GM18873 (cell line): ENCODE results near the gene SYCP2L.
A peak's percentile ranks its signal among the peaks of the same experiment; 100 is the strongest.
"Not testable (repeated sequence)": the region's sequence is repeated elsewhere in the genome, so short reads cannot be mapped to it uniquely, and the experiment has no call there.

Experiments used
- ATAC-seq: cut with Tn5 transposase; IDR thresholded peaks from one replicate; pipeline ENCODE4 v1.9.1; 2021; ENCODE audit warnings: mild to moderate bottlenecking, moderate library complexity, moderate number of reproducible peaks; ENCODE audit not compliant: unreplicated experiment, low FRiP score

The SYCP2L gene

GRCh38 chr6:10886691-10887502 is at the start of gene SYCP2L:
Gene SYCP2L (plus strand): TSS chr6:10887052. CDS start chr6:10887127, 75 bp downstream.
- no peak for ATAC-seq

DNA sequence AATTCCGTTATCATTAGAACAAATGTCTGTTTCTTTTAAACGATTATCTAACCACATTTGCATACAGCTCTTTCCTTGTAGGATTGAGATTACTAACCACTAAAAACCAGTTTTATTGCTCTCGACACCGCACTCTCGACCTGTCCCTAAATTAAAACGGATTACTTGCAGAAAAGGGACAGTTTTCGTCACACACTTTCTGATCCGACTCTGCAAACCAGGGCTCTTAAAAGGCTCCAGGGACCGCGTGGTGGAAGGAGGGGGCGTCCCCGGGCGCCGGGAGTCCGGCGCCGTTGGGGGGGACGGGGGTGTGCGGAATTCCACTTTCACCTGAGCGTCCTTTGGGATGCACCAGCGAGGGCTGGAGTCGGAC is 49.2 kb upstream of the SYCP2L start:
- ATAC-seq: no peak

DNA sequence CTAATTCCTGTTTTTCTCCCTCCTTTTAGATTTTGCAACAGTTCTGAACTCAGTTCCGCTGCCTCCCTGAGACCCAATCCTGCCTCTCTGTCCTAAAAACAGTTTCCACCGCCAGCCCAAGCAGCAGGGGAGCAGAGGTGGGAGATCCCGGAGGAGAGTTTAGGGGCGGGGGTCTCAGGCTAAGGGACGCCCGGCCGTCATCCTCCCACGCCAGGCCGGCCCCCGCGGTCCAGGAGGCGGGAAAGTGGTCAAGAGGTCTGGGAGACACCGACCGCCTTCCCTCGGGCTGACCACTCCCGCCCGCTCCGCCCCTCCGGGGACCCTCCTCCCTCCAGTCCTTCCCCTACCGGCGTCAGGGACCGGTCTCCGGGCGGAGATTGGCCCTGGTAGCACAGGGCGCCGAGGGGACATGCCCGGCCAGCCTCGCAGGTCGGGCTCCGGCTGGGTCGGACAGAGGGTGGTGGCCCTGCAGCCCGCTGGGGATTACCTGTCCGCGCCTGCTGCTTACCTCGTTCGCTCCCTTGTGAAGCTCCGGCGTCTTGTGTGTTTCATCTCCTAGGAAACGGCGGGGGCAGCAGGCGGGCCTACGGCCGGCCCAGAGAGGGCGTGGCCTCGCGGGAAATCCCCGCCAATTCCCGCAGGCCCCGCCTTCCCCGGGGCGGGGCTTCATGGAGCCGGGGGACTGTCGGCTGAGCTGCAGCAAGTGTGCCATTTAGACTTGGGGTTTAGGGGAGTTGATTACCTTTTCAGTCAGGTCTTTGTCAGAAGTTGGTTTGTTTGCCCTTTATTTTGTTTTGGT is 48.7 kb upstream of the SYCP2L start, which contains the start of gene MAK:
TSS of gene MAK (minus strand) at position 545 of the 799 bp plus-strand sequence. CDS start 7,891 bp downstream, outside the sequence.
- peak; percentile 54 for ATAC-seq

GRCh38 chr6:10838794-10839333 is 48.0 kb upstream of the SYCP2L start:
- ATAC-seq: peak; percentile 73

- ATAC-seq: no peak
Measured at GRCh38 chr6:10843554-10843953, 43.3 kb upstream of the SYCP2L start.

- no peak for ATAC-seq
Measured at GRCh38 chr6:10847684-10848083, 39.2 kb upstream of the SYCP2L start.

DNA sequence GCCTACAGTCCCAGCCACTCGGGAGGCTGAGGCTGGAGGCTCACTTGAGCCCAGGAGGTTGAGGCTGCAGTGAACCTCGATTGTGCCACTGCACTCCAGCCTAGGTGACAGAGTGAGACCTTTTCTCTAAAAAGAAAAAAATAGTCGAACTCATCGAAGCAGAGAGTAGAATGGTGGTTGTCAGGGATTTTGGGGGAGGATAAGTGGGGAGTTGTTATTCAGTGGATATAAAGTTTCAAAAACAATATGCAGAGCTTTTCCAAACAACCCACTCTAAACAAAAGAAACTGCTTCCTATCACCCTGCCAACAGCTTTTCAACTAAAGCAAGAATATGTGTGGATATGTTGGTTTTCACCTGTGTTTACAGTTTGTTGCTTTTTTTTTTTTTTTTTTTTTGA is 37.0 kb upstream of the SYCP2L start:
- ATAC-seq: no peak

DNA sequence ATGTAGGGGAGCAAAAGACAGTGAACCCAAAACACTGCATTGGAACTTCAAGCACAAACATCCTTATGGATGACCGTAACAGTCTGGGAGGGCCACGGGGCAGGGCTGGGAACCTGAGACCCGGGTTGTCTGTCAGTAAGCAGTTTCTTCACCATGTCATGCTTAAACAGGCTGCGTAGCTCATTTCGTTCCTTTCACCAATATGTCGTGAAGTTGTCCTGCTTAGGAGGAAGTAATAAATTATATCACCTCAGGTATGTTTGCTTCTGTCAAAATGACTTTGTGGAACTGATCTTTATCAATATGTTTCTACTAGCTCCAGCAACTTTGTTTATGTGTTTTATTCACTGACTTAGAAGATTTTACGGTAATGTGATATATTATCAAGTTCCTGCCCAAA is 36.1 kb upstream of the SYCP2L start:
- ATAC-seq: no peak

- no peak for ATAC-seq
Measured at GRCh38 chr6:10852361-10852960, 34.4 kb upstream of the SYCP2L start.

DNA sequence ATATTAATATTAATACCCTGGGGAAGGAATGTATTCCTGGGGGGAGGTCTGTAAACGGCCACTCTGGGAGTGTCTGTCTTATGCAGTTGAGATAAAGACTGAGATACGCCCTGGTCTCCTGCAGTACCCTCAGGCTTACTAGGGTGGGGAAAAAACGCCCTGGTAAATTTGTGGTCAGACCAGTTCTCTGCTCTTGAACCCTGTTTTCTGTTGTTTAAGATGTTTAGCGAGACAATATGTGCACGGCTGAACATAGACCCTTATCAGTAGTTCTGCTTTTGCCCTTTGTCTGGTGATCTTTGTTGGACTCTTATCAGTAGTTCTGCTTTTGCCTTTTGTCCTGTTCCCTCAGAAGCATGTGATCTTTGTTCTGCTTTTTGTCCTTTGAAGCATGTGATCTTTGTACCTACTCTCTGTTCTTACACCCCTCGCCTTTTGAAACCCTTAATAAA is 33.0 kb upstream of the SYCP2L start:
- not testable (repeated sequence) for ATAC-seq

DNA sequence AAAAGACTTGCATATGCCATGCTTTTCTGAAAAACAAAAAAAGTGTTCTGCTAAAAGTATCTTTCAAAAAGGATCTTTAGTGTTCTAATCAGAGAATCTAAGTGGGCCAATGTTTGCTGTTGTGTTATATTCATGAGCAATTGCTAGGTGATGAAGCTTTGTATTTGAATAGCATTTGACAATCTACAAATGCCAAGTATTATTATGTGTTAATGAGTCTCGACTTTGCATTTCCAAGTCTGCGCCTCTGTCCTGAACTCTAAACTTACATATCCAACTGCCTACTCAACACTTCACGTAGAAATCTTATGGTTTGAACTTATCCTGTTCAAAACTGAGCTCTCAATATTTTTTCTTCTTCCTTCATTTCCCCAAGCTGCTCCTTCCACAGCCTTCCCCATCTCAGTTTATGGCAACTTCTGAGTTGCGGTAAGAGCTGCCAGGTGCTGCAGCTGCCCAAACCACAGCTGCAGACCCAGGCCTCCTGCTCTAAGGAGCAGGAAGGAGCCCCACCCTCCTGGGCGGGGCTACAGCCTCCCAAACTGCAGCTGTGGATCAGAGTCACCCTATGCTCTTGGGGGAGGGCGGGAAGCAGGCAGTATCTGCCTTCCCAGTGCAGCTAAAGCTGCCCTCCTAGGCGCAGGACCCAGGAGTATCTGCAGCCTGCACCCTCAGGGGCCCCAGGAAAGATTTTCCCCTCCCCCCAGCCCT is 31.8 kb upstream of the SYCP2L start:
- ATAC-seq: no peak

GRCh38 chr6:10857259-10857658 is 29.6 kb upstream of the SYCP2L start:
- no peak for ATAC-seq

DNA sequence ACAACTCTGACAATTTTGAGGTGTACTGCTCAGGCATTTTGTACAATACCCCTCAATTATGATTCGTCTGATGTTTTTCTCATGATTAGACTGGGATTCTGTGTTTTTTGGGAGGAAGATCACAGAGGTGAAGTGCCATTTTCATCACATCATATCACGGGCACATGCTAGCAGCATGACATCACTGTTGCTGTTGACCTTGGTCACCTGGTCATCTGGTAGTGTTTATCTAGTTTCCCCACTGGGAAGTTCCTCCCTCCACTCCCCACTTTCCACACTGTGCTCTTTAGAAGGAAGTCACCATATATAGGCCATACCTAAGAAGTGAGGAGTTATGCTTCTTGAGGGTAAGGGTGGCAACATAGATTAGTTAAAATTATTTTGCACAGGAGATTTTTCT is 25.8 kb upstream of the SYCP2L start:
- no peak for ATAC-seq

GRCh38 chr6:10862361-10862760 is 24.5 kb upstream of the SYCP2L start:
- ATAC-seq: no peak

DNA sequence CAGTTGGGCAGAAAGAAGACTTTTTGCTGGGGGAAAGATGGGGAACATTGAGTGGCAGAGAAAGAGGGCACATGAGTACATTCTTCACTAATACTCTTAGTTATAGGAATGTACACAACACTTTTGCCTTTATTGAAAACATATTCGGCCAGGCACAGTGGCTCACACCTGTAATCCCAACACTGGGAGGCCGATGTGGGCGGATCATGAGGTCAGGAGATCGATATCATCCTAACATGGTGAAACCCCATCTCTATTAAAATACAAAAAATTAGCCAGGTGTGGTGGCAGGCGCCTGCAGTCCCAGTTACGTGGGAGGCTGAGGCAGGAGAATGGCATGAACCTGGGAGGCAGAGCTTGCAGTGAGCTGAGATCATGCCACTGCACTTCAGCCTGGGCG is 23.8 kb upstream of the SYCP2L start:
- not testable (repeated sequence) for ATAC-seq

DNA sequence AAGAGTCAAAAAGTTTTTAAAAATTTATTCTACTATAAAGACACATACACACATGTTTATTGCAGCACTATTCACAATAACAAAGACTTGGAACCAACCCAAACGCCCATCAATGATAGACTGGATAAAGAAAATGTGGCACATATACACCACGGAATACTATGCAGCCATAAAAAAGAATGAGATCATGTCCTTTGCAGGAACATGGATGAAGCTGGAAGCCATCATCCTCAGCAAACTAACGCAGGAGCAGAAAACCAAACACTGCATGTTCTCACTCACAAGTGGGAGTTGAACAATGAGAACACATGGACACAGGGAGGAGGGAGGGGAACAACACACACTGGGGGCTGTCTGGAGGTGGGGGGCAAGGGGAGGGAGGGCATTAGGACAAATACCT is 20.1 kb upstream of the SYCP2L start:
- not testable (repeated sequence) for ATAC-seq

DNA sequence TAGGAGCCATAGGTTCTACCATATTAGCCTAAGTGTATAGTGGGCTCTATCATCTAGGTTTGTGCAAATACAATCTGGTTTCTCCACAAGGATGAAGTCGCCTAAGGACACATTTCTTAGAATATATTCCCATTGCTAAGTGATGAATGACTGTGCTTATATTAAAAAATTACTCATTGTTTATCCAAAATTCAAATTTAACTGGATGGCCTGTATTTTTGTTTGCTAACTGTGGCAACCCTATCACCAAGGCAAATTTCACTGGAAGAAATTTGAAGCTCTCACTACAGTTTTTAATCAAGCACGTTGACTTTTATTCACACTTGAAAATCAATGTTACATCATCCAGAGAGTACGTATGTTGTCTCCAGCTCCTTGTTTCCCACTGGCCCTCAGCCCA is 18.9 kb upstream of the SYCP2L start:
- no peak for ATAC-seq

- no peak for ATAC-seq
Measured at GRCh38 chr6:10873374-10873773, 13.5 kb upstream of the SYCP2L start.

DNA sequence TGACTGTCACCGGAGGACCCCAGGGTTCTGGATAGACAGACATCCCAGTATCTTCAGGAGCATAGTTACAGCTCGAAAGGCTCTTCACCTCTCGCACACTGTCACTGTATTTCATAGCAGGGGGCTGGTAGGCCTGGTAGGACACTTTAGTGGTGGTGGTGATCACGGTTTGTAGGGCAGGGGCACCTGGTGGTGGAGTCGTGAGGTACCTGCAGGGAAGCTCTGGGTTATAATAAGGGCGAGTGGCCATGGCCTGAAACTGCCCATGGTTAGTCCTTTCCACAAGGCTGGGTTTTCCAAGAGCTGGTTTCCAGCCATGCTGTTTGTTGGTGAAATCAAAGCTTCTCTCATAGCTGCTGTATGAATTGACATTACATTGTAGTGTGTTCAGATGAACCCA is 12.6 kb upstream of the SYCP2L start:
- no peak for ATAC-seq

- no peak for ATAC-seq
Measured at GRCh38 chr6:10875026-10875425, 11.8 kb upstream of the SYCP2L start.
